ENCODE data around the gene OR5A1.

The OR5A1 gene

DNA sequence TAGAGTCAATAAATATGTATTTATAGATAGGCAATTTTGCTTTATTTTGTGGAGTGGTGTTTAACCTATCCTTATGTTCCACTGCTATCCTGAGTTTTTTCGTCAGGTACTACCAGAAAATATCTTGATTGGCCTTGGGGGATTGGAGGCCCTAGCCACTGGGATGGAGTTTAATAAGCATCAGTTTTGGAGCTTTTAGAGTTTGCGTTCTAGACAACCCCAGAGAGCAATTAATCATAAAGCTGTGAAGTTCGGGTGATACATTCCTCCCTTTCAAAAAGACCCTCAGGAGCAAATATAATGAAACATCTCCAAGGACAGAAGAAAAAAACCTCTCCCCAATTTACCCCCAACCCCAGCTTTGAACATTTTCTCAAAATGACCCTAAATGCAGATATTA lies at the start of gene OR5A1:
Gene OR5A1 (plus strand): TSS at position 301 of the 400 bp plus-strand sequence. CDS start 6,700 bp downstream, outside the sequence.
- ATAC-seq, result no peak
- no peak within 1 kb of the TSS for H3K27ac Mint-ChIP-seq
- H3K9me3 Mint-ChIP-seq, result no peaks in the 10 kb centered on the region
- H3K36me3 Mint-ChIP-seq, result no peaks in the 10 kb centered on the region
- DNase-seq (ENCODE audit: low spot score in 2 of 2), result no peak
- no peaks in the 10 kb centered on the region for H3K4me1 Mint-ChIP-seq
- no peak within 1 kb of the TSS for H3K4me3 Mint-ChIP-seq

- Mint-ChIP-seq H3K36me3 (no peaks in the 10 kb centered on the region), H3K27ac (no peak overlapping the region), H3K4me3 (no peak overlapping the region), H3K9me3 (no peaks in the 10 kb centered on the region), H3K4me1 (no peaks in the 10 kb centered on the region)
- ATAC-seq (no peak), DNase-seq (ENCODE audit: low spot score in 2 of 2) (no peak)
These were observed 42.1 kb upstream of the OR5A1 start for GRCh38 chr11:59394186-59394585.

GRCh38 chr11:59400461-59401261 lies 35.6 kb upstream of the OR5A1 start:
- no peaks in the 10 kb centered on the region for H3K4me1 Mint-ChIP-seq
- no peaks in the 10 kb centered on the region for H3K36me3 Mint-ChIP-seq
- no peak overlapping the region for H3K4me3 Mint-ChIP-seq
- DNase-seq (ENCODE audit: low spot score in 2 of 2), result no peak
- no peak overlapping the region for H3K27ac Mint-ChIP-seq
- peaks cover 4% of the 10 kb centered on the region for H3K9me3 Mint-ChIP-seq
- ATAC-seq, result no peak

- no peak for ATAC-seq
- H3K27ac Mint-ChIP-seq, result no peak overlapping the region
- no peaks in the 10 kb centered on the region for H3K4me1 Mint-ChIP-seq
These were observed 35.1 kb upstream of the OR5A1 start for GRCh38 chr11:59401262-59401552.

DNA sequence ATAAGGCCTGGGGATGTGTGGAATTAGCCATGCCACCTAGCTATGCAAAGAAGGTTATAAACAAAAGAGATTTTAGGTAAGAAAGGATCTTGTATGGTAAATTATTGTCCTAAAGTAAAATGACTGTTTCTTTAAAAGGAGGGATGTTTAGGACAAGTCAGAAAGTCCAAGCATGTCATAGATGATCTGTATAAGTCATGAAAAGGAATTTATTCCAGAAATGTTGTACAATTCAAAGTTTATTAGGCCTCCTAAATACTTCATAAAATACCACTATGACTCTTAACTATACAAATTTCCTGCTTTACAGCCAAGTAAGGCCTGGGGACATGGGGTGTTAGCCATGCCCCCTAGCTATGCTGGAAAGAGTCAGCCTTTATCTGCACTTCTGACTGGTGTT lies 32.7 kb upstream of the OR5A1 start:
- no peak for DNase-seq (ENCODE audit: low spot score in 2 of 2)
- Mint-ChIP-seq H3K27ac (no peak overlapping the region), H3K9me3 (peaks cover 4% of the 10 kb centered on the region), H3K4me3 (no peak overlapping the region), H3K4me1 (no peaks in the 10 kb centered on the region), H3K36me3 (no peaks in the 10 kb centered on the region)
- ATAC-seq, result no peak

More at GRCh38 chr11:59401262-59401552, 35.1 kb upstream of the OR5A1 start:
- DNase-seq (ENCODE audit: low spot score in 2 of 2), result no peak
- Mint-ChIP-seq H3K4me3 (no peak overlapping the region), H3K36me3 (no peaks in the 10 kb centered on the region), H3K9me3 (peaks cover 4% of the 10 kb centered on the region)

DNA sequence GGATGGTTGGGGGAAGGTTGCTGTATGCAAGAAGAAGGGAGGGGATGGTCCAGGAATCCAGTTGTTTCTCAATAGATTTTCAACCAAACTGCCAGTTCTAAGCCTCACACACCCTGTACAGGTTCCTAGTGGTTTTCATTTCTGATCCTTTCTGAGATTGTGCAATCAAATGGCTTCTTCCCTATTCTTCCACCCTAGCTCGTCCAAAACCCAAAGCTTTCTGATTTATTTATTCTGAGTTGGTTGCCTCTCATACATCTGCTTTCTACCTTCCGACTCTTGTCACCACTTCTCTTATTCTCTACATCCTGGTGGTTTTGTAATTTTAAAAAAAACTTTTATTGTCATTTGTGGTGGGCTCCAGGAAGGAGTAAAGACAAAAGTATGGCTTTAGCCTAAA lies 22.6 kb upstream of the OR5A1 start:
- Mint-ChIP-seq H3K36me3 (no peaks in the 10 kb centered on the region), H3K4me3 (no peak overlapping the region), H3K4me1 (no peaks in the 10 kb centered on the region), H3K9me3 (peaks cover 3% of the 10 kb centered on the region), H3K27ac (no peak overlapping the region)
- no peak for ATAC-seq
- no peak for DNase-seq (ENCODE audit: low spot score in 2 of 2)

DNA sequence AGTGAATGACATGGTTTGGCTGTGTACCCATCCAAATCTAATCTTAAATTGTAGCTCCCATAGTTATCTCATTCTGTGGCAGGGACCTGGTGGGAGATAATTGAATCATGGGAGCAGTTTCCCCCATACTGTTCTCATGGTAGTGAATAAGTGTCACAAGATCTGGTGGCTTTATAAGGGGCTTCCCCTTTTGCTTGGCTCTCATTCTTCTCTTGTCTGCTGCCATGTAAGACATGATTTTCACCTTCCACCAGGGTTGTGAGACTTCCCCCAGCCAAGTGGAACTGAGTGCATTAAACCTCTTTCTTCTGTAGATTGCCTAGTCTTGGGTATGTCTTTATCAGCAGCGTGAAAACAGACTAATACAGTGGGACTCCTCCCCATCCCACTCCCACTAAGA lies 21.2 kb upstream of the OR5A1 start:
- Mint-ChIP-seq H3K9me3 (peaks cover 3% of the 10 kb centered on the region), H3K4me3 (no peak overlapping the region), H3K36me3 (no peaks in the 10 kb centered on the region), H3K27ac (no peak overlapping the region), H3K4me1 (no peaks in the 10 kb centered on the region)
- ATAC-seq (no peak), DNase-seq (ENCODE audit: low spot score in 2 of 2) (no peak)

- Mint-ChIP-seq H3K27ac (no peak overlapping the region), H3K36me3 (no peaks in the 10 kb centered on the region), H3K4me3 (no peak overlapping the region), H3K4me1 (no peaks in the 10 kb centered on the region), H3K9me3 (no peaks in the 10 kb centered on the region)
- ATAC-seq, result no peak
- no peak for DNase-seq (ENCODE audit: low spot score in 2 of 2)
These were observed 19.7 kb upstream of the OR5A1 start for GRCh38 chr11:59416613-59417012.

- H3K4me3 Mint-ChIP-seq, result no peak overlapping the region
- H3K4me1 Mint-ChIP-seq, result no peaks in the 10 kb centered on the region
- no peaks in the 10 kb centered on the region for H3K36me3 Mint-ChIP-seq
- no peaks in the 10 kb centered on the region for H3K9me3 Mint-ChIP-seq
- H3K27ac Mint-ChIP-seq, result no peak overlapping the region
- DNase-seq (ENCODE audit: low spot score in 2 of 2), result no peak
- no peak for ATAC-seq
These were observed 19.2 kb upstream of the OR5A1 start for GRCh38 chr11:59417023-59417422.

DNA sequence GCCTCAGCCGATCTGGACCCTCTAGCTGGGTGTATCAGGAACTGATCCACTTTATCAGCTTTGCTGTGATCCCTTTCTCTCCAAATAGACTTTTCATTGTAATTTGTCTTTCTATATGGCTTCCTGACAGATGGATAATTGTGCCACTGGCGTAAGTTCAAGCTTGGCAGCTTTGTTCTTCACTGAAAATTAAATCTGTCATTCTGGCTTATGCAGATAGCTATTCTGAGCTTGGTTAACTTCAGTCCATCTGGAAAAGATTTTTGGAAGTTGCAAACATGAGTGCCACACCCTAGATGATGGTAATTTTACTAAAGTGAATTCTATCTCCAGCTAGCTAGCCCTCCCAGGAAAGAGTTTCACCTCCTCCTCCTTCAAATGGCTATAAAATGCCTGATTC lies 18.1 kb upstream of the OR5A1 start:
- Mint-ChIP-seq H3K27ac (no peak overlapping the region), H3K9me3 (no peaks in the 10 kb centered on the region), H3K4me3 (no peak overlapping the region), H3K4me1 (no peaks in the 10 kb centered on the region), H3K36me3 (no peaks in the 10 kb centered on the region)
- ATAC-seq, result no peak
- no peak for DNase-seq (ENCODE audit: low spot score in 2 of 2)

- Mint-ChIP-seq H3K4me1 (no peaks in the 10 kb centered on the region), H3K36me3 (no peaks in the 10 kb centered on the region), H3K27ac (no peak overlapping the region), H3K9me3 (no peaks in the 10 kb centered on the region), H3K4me3 (no peak overlapping the region)
- no peak for DNase-seq (ENCODE audit: low spot score in 2 of 2)
- no peak for ATAC-seq
These were observed 12.4 kb upstream of the OR5A1 start for GRCh38 chr11:59423835-59424234.

DNA sequence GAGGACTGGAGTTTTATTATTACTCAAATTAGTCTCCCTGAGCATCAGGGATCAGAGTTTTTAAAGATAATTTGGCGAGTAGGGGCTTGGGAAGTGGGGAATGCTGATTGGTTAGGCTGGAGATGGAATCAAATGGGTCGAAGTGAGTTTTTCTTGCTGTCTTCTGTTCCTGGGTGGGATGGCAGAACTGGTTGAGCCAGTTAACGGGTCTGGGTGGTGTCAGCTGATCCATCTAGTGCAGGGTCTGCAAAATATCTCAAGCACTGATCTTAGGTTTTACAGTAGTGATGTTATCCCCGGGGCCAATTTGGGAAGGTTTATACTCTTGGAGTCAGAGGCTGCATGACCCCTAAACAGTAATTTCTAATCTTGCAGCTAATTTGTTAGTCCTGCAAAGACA lies 11.1 kb upstream of the OR5A1 start:
- Mint-ChIP-seq H3K36me3 (no peaks in the 10 kb centered on the region), H3K9me3 (no peaks in the 10 kb centered on the region), H3K27ac (no peak overlapping the region), H3K4me1 (no peaks in the 10 kb centered on the region), H3K4me3 (no peak overlapping the region)
- DNase-seq (ENCODE audit: low spot score in 2 of 2) (no peak), ATAC-seq (no peak)

GRCh38 chr11:59426361-59427067 lies 9.8 kb upstream of the OR5A1 start, which contains the start of gene OR5A2:
Gene OR5A2, minus strand, starts transcription at chr11:59426413. Its CDS starts 3,460 bp downstream, at chr11:59422953.
- Mint-ChIP-seq H3K9me3 (no peaks in the 10 kb centered on the region), H3K27ac (no peak within 1 kb of the TSS), H3K4me1 (no peaks in the 10 kb centered on the region), H3K36me3 (no peaks in the 10 kb centered on the region), H3K4me3 (no peak within 1 kb of the TSS)
- no peak for DNase-seq (ENCODE audit: low spot score in 2 of 2)
- ATAC-seq, result no peak

GRCh38 chr11:59427068-59427382 lies 9.2 kb upstream of the OR5A1 start:
- Mint-ChIP-seq H3K9me3 (no peaks in the 10 kb centered on the region), H3K36me3 (no peaks in the 10 kb centered on the region), H3K4me1 (no peaks in the 10 kb centered on the region), H3K27ac (no peak overlapping the region), H3K4me3 (no peak overlapping the region)
- ATAC-seq, result no peak
- no peak for DNase-seq (ENCODE audit: low spot score in 2 of 2)

DNA sequence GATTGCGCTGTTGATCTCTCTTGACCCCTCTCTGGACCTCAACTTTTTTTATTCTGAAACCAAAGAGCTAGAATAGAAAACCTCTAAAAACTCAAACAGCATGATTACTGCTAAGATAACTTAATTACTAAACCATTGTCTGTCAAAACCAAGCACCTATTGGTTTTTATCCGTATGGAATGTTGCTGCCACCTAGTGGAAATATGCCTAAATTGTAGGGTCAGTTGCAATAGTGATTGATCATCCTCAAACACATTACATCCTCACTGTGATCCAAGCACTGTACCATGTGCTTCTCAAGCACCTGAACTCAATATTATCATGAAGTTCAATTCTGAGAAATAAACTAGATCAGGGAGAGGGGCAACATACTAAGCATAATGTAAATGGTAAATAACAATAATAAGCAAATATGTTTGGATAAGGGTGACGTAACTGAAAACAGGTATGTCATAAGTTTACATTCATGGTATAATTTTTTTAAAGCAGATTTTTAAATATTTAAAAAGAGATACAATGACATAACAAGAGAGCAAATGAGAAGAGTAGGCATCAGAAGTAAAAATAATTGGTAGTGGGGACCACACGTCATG lies 6.2 kb upstream of the OR5A1 start:
- no peaks in the 10 kb centered on the region for H3K4me1 Mint-ChIP-seq
- H3K36me3 Mint-ChIP-seq, result no peaks in the 10 kb centered on the region
- no peak overlapping the region for H3K27ac Mint-ChIP-seq
- ATAC-seq (peak; percentile 60), DNase-seq (ENCODE audit: low spot score in 2 of 2) (peak; percentile 25 to 59)
- no peak overlapping the region for H3K4me3 Mint-ChIP-seq
- H3K9me3 Mint-ChIP-seq, result no peaks in the 10 kb centered on the region

GRCh38 chr11:59437770-59438169 lies 1.5 kb downstream of the OR5A1 start:
- no peaks in the 10 kb centered on the region for H3K36me3 Mint-ChIP-seq
- ATAC-seq (no peak), DNase-seq (ENCODE audit: low spot score in 2 of 2) (no peak)
- H3K4me3 Mint-ChIP-seq, result no peak overlapping the region
- no peaks in the 10 kb centered on the region for H3K9me3 Mint-ChIP-seq
- no peak overlapping the region for H3K27ac Mint-ChIP-seq
- no peaks in the 10 kb centered on the region for H3K4me1 Mint-ChIP-seq
